GM19372 (cell line): Measurements from ENCODE around the gene IFNW1.

Experiments
- ATAC-seq: cut with Tn5 transposase; IDR thresholded peaks from one replicate; pipeline ENCODE4 v1.9.1; 2021; ENCODE audit warnings: mild to moderate bottlenecking, low read depth, moderate library complexity; ENCODE audit not compliant: unreplicated experiment

The IFNW1 gene

DNA sequence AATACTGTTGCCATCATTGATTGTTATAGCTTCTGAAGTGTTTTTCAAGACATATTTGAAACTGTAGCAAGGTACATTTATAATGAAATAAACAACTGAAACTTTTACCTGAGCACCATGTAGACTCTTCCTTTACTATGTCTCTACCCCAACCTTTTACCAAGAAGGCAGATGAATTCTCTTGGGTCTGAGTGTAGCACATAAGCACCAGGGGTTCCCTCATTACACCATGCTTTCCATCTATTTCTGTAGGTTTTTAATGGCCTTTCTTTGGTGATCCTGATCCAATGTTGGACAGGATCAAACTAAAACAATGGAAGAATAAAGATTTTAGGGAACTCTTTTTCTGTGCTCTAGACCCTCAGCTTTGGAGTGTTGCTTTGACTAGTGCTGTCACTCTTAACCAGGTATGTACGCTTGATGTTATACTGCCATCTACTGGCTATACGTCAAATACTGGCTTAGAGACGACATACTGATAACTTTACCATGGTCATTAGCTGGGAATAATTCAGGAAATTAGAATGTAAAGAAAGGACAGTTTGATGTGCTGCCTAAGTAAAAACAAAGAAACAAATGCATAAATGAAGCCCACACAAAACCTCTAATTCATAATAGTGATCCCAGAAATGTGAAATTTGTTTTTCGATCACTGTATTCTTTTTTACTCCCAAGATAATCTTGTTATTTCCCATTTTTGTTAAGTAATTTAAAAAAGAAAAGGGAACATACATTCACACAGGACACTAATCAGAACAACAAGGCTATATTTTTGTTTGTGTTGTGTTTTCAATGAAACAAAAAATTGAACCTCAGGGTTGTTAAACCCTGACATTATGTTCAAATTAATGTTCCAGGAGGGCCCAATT, 30.7 kb downstream of the IFNW1 start:
- ATAC-seq: peak; percentile 95

- ATAC-seq: no peak
Observed at GRCh38 chr9:21104787-21105186, 36.8 kb downstream of the IFNW1 start.

DNA sequence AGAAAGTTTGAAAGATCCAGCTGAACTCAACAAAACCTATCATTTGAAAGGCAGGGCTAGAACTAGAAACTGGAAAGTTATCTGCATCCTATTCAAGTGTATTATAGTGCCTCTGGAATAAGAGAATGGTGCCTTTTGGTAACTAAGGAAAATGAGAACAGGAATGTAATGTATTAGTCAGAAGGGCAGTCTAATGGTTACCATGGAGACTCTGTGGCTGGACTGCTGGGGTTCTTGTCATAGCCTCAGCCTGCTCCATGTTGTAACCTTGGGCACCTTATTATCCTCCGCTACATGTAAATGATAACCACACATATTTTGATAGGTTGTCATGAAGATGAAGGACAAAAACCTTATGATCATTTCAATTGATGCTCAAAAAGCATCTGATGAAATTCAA, 39.3 kb downstream of the IFNW1 start:
- ATAC-seq: no peak

DNA sequence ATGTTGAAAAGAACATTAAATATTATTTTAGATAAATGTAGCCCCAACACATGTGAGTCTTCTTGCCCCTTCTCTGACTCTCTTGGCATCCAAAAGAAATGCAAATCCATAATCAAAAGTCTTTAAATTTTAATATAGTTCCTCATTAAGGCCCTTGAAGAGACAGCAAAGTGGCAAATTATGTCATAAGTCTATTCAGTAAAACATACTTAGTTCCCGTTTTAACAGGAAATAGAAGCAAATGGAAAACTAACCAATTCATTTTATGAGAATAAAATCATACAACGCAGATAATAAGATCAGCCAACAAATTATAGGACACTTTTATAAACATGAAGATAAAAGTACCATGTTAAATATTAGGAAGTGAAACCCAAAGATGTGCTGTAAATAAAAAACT, 43.8 kb downstream of the IFNW1 start:
- ATAC-seq: no peak

GRCh38 chr9:21096901-21097255, 44.8 kb downstream of the IFNW1 start:
- ATAC-seq: peak; percentile 3

DNA sequence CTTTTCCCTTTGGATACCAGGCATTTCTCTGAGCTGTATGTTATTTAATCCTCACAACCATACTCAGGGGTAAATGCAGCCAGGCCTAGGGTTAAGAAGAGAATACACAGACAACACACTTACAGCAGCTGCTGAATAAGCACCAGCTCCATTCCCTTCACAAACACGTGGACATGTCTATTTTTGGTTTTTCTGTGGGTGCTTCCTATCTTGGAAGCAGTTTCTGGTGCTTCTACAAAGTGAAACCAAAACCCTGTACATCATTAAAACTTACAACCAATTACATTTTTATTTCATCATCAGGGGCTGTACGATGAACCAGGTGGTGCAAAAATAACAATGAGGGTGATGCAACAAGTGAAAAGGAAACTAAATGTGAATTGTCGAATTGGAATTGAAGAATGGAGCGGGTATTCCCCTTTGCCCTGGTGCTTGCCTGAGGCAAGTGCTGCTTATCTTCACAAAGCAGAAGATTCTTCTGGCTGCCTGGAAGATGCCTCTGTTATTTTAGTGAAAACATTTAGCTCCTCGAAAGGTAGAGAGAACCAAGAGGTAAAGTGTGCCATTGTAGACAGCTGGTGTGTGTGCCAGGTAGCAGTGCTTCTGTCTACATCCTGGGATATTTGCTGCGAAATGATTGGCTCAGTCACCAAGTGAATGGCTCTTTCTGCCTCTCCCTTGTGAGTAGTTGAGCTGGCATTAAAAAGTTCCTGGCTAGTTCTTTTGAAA, 45.3 kb downstream of the IFNW1 start:
- ATAC-seq: peak; percentile 75

- ATAC-seq: no peak
Observed at GRCh38 chr9:21095561-21095960, 46.1 kb downstream of the IFNW1 start.
